ENCODE results near the gene CCDC148.

The CCDC148 gene

DNA sequence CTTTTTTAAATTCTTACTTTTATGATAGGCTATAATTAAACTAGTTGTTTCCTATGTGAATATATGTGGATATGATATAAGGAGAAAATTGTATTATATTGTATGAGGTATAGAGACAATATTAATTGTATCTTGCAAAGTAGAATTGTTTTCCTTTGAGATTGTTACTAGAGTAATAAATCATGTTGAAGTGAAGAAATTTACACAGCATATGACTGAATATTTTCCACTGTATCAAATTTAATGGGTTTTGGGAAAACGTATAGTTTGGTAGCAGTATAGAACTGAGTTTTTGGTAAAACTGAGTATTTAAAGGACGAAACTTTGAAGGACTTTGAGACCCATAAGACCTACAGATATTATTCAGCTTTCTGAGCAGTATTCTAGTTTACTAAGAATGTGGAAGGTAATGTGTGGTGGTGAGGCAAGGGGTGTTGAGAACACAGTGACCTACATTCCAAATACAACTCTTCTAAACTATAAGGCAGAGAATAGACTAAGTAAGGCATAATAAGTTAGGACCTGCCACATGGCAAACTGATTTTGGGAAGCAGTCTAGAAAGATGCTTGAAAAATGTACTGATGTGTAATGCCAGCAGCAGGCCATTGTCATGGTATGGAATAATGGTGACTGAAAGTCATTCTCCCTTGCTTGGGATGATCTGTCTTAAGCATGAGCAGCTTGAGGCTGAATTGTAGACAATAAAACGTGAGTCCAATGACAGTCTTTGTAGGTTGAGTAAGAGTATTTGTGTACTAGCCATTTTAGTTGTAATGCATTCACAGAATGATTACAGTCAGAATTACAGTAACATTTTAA, 29.8 kb upstream of the CCDC148 start:
- H3K4me3 ChIP-seq (ENCODE audit: control insufficient read depth, low read depth, low read length) = no peak overlapping the region
- DNase-seq (ENCODE audit: low read depth) = no peak
- TF ChIP-seq, protein P1, sequence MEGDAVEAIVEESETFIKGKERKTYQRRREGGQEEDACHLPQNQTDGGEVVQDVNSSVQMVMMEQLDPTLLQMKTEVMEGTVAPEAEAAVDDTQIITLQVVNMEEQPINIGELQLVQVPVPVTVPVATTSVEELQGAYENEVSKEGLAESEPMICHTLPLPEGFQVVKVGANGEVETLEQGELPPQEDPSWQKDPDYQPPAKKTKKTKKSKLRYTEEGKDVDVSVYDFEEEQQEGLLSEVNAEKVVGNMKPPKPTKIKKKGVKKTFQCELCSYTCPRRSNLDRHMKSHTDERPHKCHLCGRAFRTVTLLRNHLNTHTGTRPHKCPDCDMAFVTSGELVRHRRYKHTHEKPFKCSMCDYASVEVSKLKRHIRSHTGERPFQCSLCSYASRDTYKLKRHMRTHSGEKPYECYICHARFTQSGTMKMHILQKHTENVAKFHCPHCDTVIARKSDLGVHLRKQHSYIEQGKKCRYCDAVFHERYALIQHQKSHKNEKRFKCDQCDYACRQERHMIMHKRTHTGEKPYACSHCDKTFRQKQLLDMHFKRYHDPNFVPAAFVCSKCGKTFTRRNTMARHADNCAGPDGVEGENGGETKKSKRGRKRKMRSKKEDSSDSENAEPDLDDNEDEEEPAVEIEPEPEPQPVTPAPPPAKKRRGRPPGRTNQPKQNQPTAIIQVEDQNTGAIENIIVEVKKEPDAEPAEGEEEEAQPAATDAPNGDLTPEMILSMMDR (IDR thresholded peaks at IDR 0.05; ENCODE audit: control insufficient read depth, insufficient read depth, low read depth, low read length, missing control alignments) = no peak

DNA sequence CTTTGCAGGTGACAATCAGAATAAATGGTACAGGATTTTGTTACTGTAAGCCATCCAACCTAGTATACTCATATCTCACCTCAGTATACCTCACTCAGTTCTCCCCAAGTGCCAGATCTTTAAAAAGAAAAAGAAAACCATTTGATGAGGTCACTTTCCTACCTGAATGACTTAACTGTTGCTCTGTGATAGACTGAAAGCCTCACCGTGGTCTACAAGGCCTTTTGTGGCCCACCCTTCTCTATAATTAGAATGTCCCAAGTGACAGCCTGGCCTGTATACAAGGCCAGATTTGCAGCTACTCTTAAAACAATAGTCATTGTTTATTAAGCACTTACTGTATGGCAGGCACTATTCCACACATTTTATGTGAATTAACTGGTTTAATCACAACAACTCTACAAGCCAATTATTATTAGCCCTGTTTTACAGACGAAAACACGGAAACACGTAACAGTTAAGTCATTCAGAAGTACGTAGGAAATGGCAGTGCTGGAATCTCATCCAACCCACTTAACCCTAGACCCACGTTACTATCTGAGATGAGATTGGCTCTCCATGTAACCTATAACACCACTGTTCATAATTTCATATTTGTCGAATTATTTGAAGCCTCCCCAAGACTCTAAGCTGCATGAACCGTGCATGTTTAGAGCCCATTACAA, 28.5 kb upstream of the CCDC148 start:
- H3K4me3 ChIP-seq (ENCODE audit: control insufficient read depth, low read depth, low read length) = no peak overlapping the region
- TF ChIP-seq, protein P1 (IDR thresholded peaks at IDR 0.05; ENCODE audit: control insufficient read depth, insufficient read depth, low read depth, low read length, missing control alignments) = no peak
- DNase-seq (ENCODE audit: low read depth) = no peak

DNA sequence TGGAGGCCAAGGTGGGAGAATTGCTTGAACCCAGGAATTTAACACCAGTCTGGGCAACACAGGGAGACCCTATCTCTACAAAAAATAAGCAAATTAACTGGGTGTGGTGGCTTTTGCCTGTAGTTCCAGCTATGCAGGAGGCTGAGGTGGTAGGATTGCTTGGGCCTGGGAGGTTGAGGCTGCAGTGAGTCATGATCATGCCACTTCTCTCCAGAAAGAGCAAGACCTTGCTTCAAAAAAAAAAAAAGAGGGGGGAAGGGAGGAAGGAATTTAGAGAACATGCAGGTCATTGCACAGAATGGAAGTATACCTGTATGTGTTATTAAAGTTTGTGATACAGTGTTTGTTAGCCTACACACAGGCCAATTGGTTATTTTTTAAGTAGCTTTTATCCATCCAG, 26.0 kb upstream of the CCDC148 start:
- no peak overlapping the region for H3K4me3 ChIP-seq (ENCODE audit: control insufficient read depth, low read depth, low read length)
- TF ChIP-seq, protein P1 (IDR thresholded peaks at IDR 0.05; ENCODE audit: control insufficient read depth, insufficient read depth, low read depth, low read length, missing control alignments) = no peak
- DNase-seq (ENCODE audit: low read depth) = no peak

DNA sequence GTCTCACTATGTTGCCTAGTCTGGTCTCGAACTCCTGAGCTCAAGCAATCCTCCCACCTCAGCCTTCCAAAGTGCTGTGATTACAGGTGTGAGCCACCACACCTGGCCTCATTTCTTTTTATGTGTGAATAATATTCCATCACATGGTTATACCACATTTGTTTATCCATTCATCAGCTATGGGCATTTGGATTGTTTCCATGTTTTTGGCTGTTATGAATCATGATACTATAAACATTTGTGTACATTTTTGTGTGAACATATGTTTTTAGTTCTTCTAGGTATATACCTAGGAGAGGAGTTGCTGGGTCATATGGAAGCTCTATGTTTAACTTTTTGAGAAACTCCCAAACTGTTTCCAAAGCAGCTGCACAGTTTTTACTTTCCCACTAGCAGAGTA, 24.6 kb upstream of the CCDC148 start:
- DNase-seq (ENCODE audit: low read depth) = no peak
- H3K4me3 ChIP-seq (ENCODE audit: control insufficient read depth, low read depth, low read length) = no peak overlapping the region
- TF ChIP-seq, protein P1 (IDR thresholded peaks at IDR 0.05; ENCODE audit: control insufficient read depth, insufficient read depth, low read depth, low read length, missing control alignments) = no peak

DNA sequence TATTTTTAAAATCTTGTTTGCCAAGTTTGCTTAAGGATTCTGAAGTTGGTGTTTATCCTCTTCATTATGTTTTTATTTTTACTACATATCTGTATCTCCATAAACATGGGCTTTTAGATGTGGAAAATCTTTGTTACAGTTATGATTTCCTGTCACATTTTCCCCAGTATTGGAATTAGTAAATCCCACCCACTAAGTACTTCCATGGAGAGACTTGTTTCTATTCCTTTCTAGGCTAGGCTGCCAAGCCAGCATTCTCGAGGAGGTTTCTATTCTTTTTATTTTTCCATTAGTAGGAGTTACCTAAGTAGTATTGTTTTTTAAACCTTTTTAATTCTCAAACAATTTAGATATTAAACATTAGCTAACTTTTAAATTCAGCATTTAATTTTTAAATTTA, 22.3 kb upstream of the CCDC148 start:
- no peak overlapping the region for H3K4me3 ChIP-seq (ENCODE audit: control insufficient read depth, low read depth, low read length)
- no peak for DNase-seq (ENCODE audit: low read depth)
- TF ChIP-seq, protein P1 (IDR thresholded peaks at IDR 0.05; ENCODE audit: control insufficient read depth, insufficient read depth, low read depth, low read length, missing control alignments) = no peak

DNA sequence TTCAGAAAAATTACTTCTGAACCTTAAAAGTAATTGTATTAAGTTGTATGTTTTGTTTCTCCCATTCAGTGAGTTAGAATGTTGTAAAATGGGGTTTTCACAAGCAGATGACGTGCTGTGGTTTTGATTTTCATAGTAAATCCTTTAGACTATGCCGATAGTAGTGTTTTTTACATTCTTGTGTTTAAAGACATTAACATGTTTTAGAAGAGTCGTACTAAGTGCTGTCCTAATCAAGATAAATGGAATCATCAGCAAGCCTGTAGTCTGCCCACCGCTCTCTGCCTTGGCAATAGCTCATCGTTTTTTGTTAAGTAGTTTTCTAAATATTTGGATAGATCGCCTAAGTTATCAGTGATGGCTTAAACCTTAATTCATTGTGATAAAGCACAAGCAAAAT, 21.7 kb upstream of the CCDC148 start:
- no peak for DNase-seq (ENCODE audit: low read depth)
- no peak overlapping the region for H3K4me3 ChIP-seq (ENCODE audit: control insufficient read depth, low read depth, low read length)
- TF ChIP-seq, protein P1 (IDR thresholded peaks at IDR 0.05; ENCODE audit: control insufficient read depth, insufficient read depth, low read depth, low read length, missing control alignments) = no peak
